H9 (cell line): ENCODE results near the gene MEX3C. TPM values are rescaled to one million over a fixed set of nuclear protein-coding genes. Genes with fewer than 3 reads are reported as not detected.
A peak's percentile ranks its signal among the peaks of the same experiment; 100 is the strongest.

ENCODE experiments used
- DNase-seq: peaks from one replicate; pipeline ENCODE4 v3.0.0-alpha.2; 2017
- H2AFZ ChIP-seq: one replicate; pipeline ENCODE4 v1.6.1; 2013; ENCODE audit warnings: mild to moderate bottlenecking, low read length, control low read depth, moderate library complexity
- H2AK5ac ChIP-seq: 2 replicates; pipeline ENCODE4 v1.6.1; 2013; ENCODE audit warnings: low read length, control low read depth, mixed read lengths; ENCODE audit not compliant: insufficient read length
- H2BK120ac ChIP-seq: one replicate; pipeline ENCODE4 v1.6.1; 2013; ENCODE audit warnings: low read depth, mild to moderate bottlenecking, low read length, control low read depth, inconsistent platforms; ENCODE audit not compliant: poor library complexity, severe bottlenecking
- H2BK12ac ChIP-seq: 2 replicates; pipeline ENCODE4 v1.6.1; 2013; ENCODE audit warnings: low read length, control low read depth, mixed read lengths, low read depth; ENCODE audit not compliant: insufficient read length
- H2BK15ac ChIP-seq: 2 replicates; pipeline ENCODE4 v1.6.1; 2013; ENCODE audit warnings: low read depth, low read length, control low read depth
- H2BK20ac ChIP-seq: one replicate; pipeline ENCODE4 v1.6.1; 2013; ENCODE audit warnings: low read depth, mild to moderate bottlenecking, low read length, control low read depth, inconsistent platforms; ENCODE audit not compliant: poor library complexity, severe bottlenecking
- H2BK5ac ChIP-seq: 2 replicates; pipeline ENCODE4 v1.6.1; 2013; ENCODE audit warnings: low read length, control low read depth, mixed read lengths; ENCODE audit not compliant: insufficient read length
- H3K14ac ChIP-seq: 2 replicates; pipeline ENCODE4 v1.6.1; 2013; ENCODE audit warnings: low read length, control low read depth; ENCODE audit not compliant: insufficient read depth
- H3K18ac ChIP-seq: 2 replicates; pipeline ENCODE4 v1.6.1; 2013; ENCODE audit warnings: low read depth, mild to moderate bottlenecking, mixed read lengths, low read length, control low read depth; ENCODE audit not compliant: insufficient read length
- H3K23ac ChIP-seq: 2 replicates; pipeline ENCODE4 v1.6.1; 2013; ENCODE audit warnings: low read length, control low read depth, mixed read lengths, low read depth; ENCODE audit not compliant: insufficient read length
- H3K23me2 ChIP-seq: 2 replicates; pipeline ENCODE4 v1.6.1; 2013; ENCODE audit warnings: low read depth, mild to moderate bottlenecking, mixed read lengths, low read length, control low read depth; ENCODE audit not compliant: insufficient read length, poor library complexity, severe bottlenecking
- H3K27ac ChIP-seq: 2 replicates; pipeline ENCODE4 v1.5.1; 2013; ENCODE audit warnings: low read length, control low read depth, mixed read lengths, low read depth; ENCODE audit not compliant: insufficient read length
- H3K27me3 ChIP-seq: 2 replicates; pipeline ENCODE4 v1.6.1; 2013; ENCODE audit warnings: low read length, control low read depth, inconsistent platforms; ENCODE audit not compliant: insufficient read depth
- H3K4ac ChIP-seq: 2 replicates; pipeline ENCODE4 v1.6.1; 2013; ENCODE audit warnings: low read depth, mild to moderate bottlenecking, control low read depth, inconsistent platforms, low read length, moderate library complexity
- H3K4me1 ChIP-seq: 2 replicates; pipeline ENCODE4 v1.6.1; 2013; ENCODE audit warnings: low read length, control low read depth, inconsistent platforms; ENCODE audit not compliant: insufficient read depth
- H3K4me2 ChIP-seq: 2 replicates; pipeline ENCODE4 v1.6.1; 2013; ENCODE audit warnings: low read length, control low read depth, mixed read lengths; ENCODE audit not compliant: insufficient read length, insufficient read depth
- H3K56ac ChIP-seq: 2 replicates; pipeline ENCODE4 v1.6.1; 2013; ENCODE audit warnings: low read depth, mild to moderate bottlenecking, mixed read lengths, low read length, control low read depth; ENCODE audit not compliant: insufficient read length
- H3K79me1 ChIP-seq: 2 replicates; pipeline ENCODE4 v1.6.1; 2013; ENCODE audit warnings: low read depth, mild to moderate bottlenecking, moderate library complexity, low read length, control low read depth, inconsistent platforms; ENCODE audit not compliant: insufficient read depth, poor library complexity, severe bottlenecking
- H3K79me2 ChIP-seq: 2 replicates; pipeline ENCODE4 v1.6.1; 2013; ENCODE audit warnings: low read length, control low read depth, inconsistent platforms; ENCODE audit not compliant: insufficient read depth
- H3K9ac ChIP-seq: 2 replicates; pipeline ENCODE4 v1.6.1; 2013; ENCODE audit warnings: low read length, control low read depth, mixed read lengths; ENCODE audit not compliant: insufficient read length; ENCODE audit errors: extremely low read depth
- H3K9me3 ChIP-seq: one replicate; pipeline ENCODE4 v1.6.1; 2013; ENCODE audit warnings: low read depth, low read length, inconsistent platforms; ENCODE audit not compliant: control insufficient read depth
- H3T11ph ChIP-seq: one replicate; pipeline ENCODE4 v1.6.1; 2013; ENCODE audit warnings: mild to moderate bottlenecking, low read length, control low read depth, inconsistent platforms
- H4K20me1 ChIP-seq: one replicate; pipeline ENCODE4 v1.6.1; 2013; ENCODE audit not compliant: control insufficient read depth, insufficient read length, insufficient read depth
- H4K5ac ChIP-seq: 2 replicates; pipeline ENCODE4 v1.6.1; 2013; ENCODE audit warnings: low read depth, mild to moderate bottlenecking, mixed read lengths, low read length, control low read depth; ENCODE audit not compliant: insufficient read length
- H4K8ac ChIP-seq: replicated peaks from 2 replicates; pipeline ENCODE4 v1.6.1; 2013; ENCODE audit warnings: low read length, control low read depth, mixed read lengths, low read depth; ENCODE audit not compliant: insufficient read length
- H4K91ac ChIP-seq: 2 replicates; pipeline ENCODE4 v1.6.1; 2013; ENCODE audit warnings: low read depth, mild to moderate bottlenecking, moderate library complexity, mixed read lengths, low read length, control low read depth; ENCODE audit not compliant: insufficient read length
- H3K27ac Mint-ChIP-seq, 3 experiments: 2 replicates in 2 of 3; 3 replicates in 1 of 3; pipeline ENCODE4 v1.8.0; 2020 to 2021; ENCODE audit warnings: mixed read lengths in 3 of 3, mild to moderate bottlenecking in 1 of 3, moderate library complexity in 1 of 3
- H3K27me3 Mint-ChIP-seq: 2 replicates; pipeline ENCODE4 v1.8.0; 2021; ENCODE audit warnings: low read depth, mild to moderate bottlenecking, moderate library complexity, mixed read lengths
- H3K36me3 Mint-ChIP-seq, 3 experiments: 2 replicates in 2 of 3; 3 replicates in 1 of 3; pipeline ENCODE4 v1.8.0; 2020 to 2021; ENCODE audit warnings: low read depth in 3 of 3, mixed read lengths in 3 of 3; ENCODE audit not compliant: insufficient read depth in 1 of 3
- H3K4me1 Mint-ChIP-seq, 2 experiments: 2 replicates each; pipeline ENCODE4 v1.8.0; 2020; ENCODE audit warnings: mixed read lengths in 2 of 2
- H3K4me3 Mint-ChIP-seq, 2 experiments: 2 replicates in 1 of 2; 3 replicates in 1 of 2; pipeline ENCODE4 v1.8.0; 2020 to 2021; ENCODE audit warnings: mild to moderate bottlenecking in 2 of 2, mixed read lengths in 2 of 2, moderate library complexity in 1 of 2
- H3K9me3 Mint-ChIP-seq, 2 experiments: 2 replicates in 1 of 2; 3 replicates in 1 of 2; pipeline ENCODE4 v1.8.0; 2020; ENCODE audit warnings: mild to moderate bottlenecking in 2 of 2, mixed read lengths in 2 of 2, moderate library complexity in 1 of 2
- CTCF ChIP-seq: fragments of 200-600 bp; sonication (generic); conservative IDR thresholded peaks from 3 replicates; pipeline ENCODE4 v1.8.0; 2021; ENCODE audit warnings: antibody characterized with exemption, mild to moderate bottlenecking
- WGBS: extraction: QIAGEN DNeasy Blood & Tissue Kit; methylation state at CpG from one replicate; pipeline ENCODE4 v1.1.7; 2013; ENCODE audit warnings: missing lambda C conversion rate, low lambda C conversion rate, mixed read lengths; ENCODE audit not compliant: insufficient read length; ENCODE audit errors: extremely low coverage; 5-methylcytosine and 5-hydroxymethylcytosine counted together
- total RNA-seq: library from RNA; stranded (reverse); gene quantifications from 2 replicates; pipeline ENCODE4 v1.2.1, GENCODE V29; 2021

Gene MEX3C
- total RNA-seq, 1 experiment from 2014 or later: 98.1 TPM

DNA sequence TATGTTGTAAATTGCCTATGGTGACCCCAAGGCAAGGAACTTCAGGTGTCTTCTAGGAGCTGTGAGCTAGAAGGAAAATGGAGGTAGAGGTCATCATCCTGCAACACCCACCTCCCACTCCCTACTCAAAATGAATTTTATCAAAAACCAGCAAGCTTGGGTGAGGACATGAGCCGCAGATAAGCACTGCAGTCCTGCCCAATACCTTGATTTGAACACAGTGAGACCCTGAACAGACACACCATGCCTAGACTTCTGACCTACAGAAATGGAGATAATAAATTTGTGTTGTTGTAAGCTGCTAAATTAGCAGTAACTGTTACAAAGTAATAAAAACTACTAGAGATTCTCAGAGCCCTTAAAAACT lies 13.4 kb downstream of the MEX3C start:
- peaks cover 72% of the 10 kb centered on the region; the same call in 1 of the 2 replicates for H3K79me2 ChIP-seq
- Mint-ChIP-seq H3K9me3 (no peaks in the 10 kb centered on the region), H3K4me3 (no peak overlapping the region), H3K27me3 (no peaks in the 10 kb centered on the region), H3K36me3 (peaks cover 19 to 47% (median 32%) of the 10 kb centered on the region in 3 experiments), H3K4me1 (peaks cover 49 to 56% of the 10 kb centered on the region in 2 experiments), H3K27ac (peak overlapping the region in 2 of 3 experiments; percentile 49 to 64; a peak in 3 of 7 replicates)
- H3K18ac ChIP-seq: no peak overlapping the region
- no peak overlapping the region for H3K9ac ChIP-seq
- H3K9me3 ChIP-seq: no peaks in the 10 kb centered on the region
- no peak for TF ChIP-seq CTCF
- no peak overlapping the region for H3K4ac ChIP-seq
- WGBS: no CpG with 5 or more reads among the region's 1 CpG
- no peak overlapping the region for H3K4me2 ChIP-seq
- no peak overlapping the region for H2BK15ac ChIP-seq
- no peak overlapping the region for H3K56ac ChIP-seq
- no peak overlapping the region for H3T11ph ChIP-seq
- H3K23ac ChIP-seq: no peak overlapping the region
- no peak overlapping the region for H3K14ac ChIP-seq
- H2AK5ac ChIP-seq: no peak overlapping the region
- H2AFZ ChIP-seq: no peak overlapping the region
- H2BK12ac ChIP-seq: no peak overlapping the region
- H3K79me1 ChIP-seq: peaks cover 6% of the 10 kb centered on the region
- no peak overlapping the region for H3K27ac ChIP-seq
- no peak overlapping the region for H4K5ac ChIP-seq
- no peak overlapping the region for H4K8ac ChIP-seq
- no peaks in the 10 kb centered on the region for H3K23me2 ChIP-seq
- H2BK20ac ChIP-seq: no peak overlapping the region
- no peaks in the 10 kb centered on the region for H4K20me1 ChIP-seq
- H3K27me3 ChIP-seq: no peaks in the 10 kb centered on the region
- no peak for DNase-seq
- no peak overlapping the region for H2BK5ac ChIP-seq
- no peak overlapping the region for H4K91ac ChIP-seq
- H2BK120ac ChIP-seq: no peak overlapping the region
- H3K4me1 ChIP-seq: no peaks in the 10 kb centered on the region
